Measurements from ENCODE around the gene PPP1R14D. TPM values are rescaled to one million over a fixed set of nuclear protein-coding genes. Genes with fewer than 3 reads are reported as not detected.

PPP1R14D gene
- total RNA-seq, 4 donors from 2014 or later: 0.68 TPM; not detected in 3

DNA sequence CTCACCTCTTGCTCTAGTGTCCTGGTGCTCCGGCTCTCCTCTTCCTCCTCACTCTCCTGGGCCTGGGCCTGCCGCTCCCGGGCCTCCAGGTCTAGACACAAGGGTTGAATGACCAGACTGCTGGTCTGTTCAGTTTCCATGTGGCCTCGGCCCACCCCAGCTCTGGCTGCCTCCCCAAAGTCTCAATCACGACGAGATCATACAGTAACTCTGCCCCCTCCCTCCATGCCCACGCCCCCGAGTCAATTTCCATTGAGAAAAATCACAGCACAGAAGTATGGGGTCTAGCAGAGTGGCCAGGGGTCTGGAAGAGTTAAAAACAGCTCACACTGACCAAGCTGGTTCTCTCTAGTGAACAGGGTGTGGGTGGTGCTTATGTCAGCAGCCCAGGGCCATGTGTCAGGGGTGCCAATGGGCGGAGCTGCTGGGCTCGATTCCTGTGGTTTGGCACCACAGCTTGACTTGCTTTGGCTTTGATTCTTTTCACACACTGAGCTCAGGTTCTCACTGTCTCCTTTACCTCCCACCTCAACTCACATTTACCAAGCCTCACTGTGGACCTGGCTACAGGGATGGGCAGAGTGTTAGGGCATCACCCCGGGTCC lies 51.9 kb downstream of the PPP1R14D start:
- peaks cover 13 to 88% (median 26%) of the 10 kb centered on the region in 3 donors for H3K36me3 ChIP-seq
- intact Hi-C loops (cut with DNase I): no loop called here
- peaks cover 5 to 40% (median 21%) of the 10 kb centered on the region in 3 donors for H3K4me1 ChIP-seq
- H3K27me3 ChIP-seq: no peaks in the 10 kb centered on the region
- TF ChIP-seq POLR2A (IDR thresholded peaks at IDR 0.05) (no peak), CTCF (IDR thresholded peaks at IDR 0.05) (peak in 1 of 6 experiments; percentile 11)
- H3K4me3 ChIP-seq: peak overlapping the region in 3 of 4 donors; percentile 22 to 34 (median 26)
- H3K9me3 ChIP-seq: no peaks in the 10 kb centered on the region
- 16 to 53% methylated on average over 3 to 10 of the region's 11 CpGs for WGBS, 2 donors
- peak overlapping the region; percentile 67 to 88 (median 77) for H3K27ac ChIP-seq
- DNase-seq: no peak

DNA sequence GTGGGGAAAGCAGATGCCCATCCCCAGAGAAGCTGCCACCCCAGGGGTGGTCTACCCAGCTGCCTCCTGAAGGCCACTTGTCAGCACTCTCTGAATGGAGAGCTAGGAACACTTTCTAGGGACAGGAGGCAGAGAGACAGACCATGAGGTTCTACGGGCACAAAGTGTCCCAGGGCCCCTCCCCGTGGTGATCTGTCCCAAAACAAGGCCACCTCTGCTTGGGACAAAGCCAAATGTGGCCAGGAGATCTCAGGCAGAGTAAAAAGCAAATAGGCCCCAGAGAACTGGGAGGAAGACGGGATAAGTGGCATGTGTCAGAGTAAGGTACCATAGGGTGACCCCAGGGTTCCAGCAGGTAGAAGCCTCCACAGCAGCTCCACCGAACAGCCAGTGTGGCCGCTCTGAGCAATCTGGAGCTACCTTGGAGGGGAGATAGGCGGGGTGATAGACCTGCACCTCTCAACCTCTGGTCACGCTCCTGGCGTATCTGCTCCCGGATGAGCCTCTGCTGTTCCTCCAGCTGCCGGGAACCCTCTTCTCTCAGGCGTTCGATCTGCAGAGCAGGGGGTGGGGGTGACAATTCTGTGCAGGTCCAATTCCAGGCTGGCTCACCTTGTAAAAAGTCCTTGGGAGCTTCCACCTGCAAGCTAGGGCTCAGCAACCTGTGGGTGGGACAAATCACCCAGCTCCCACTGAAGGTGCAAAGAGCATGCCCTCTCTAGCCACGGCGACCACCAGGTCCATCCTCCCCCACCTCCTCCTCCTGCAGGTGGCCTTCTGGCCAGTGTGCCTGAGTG lies 52.6 kb downstream of the PPP1R14D start:
- TF ChIP-seq POLR2A (IDR thresholded peaks at IDR 0.05): no peak
- no peak for TF ChIP-seq CTCF (IDR thresholded peaks at IDR 0.05)
- no peak for DNase-seq
- Histone ChIP-seq H3K36me3 (peaks cover 13 to 95% (median 26%) of the 10 kb centered on the region in 3 donors), H3K27me3 (no peaks in the 10 kb centered on the region), H3K27ac (peak overlapping the region; percentile 67 to 88 (median 77)), H3K4me1 (peaks cover 5 to 47% (median 21%) of the 10 kb centered on the region in 3 donors), H3K9me3 (no peaks in the 10 kb centered on the region), H3K4me3 (peak overlapping the region in 3 of 4 donors; percentile 22 to 34 (median 26))
- WGBS, 2 donors: 89 to 90% methylated on average over 6 to 10 of the region's 14 CpGs
- intact Hi-C loops (cut with DNase I): no loop called here

GRCh38 chr15:40775007-40775406 lies 53.5 kb downstream of the PPP1R14D start:
- peak overlapping the region in 1 of 4 donors; percentile 88 for H3K27ac ChIP-seq
- H3K9me3 ChIP-seq: no peaks in the 10 kb centered on the region
- H3K27me3 ChIP-seq: no peaks in the 10 kb centered on the region
- intact Hi-C loops (cut with DNase I): no loop called here
- TF ChIP-seq POLR2A (IDR thresholded peaks at IDR 0.05) (no peak), CTCF (IDR thresholded peaks at IDR 0.05) (no peak)
- 89 to 97% methylated on average over 4 to 5 of the region's 10 CpGs for WGBS, 2 donors
- peaks cover 13 to 91% (median 26%) of the 10 kb centered on the region in 3 donors for H3K36me3 ChIP-seq
- DNase-seq: no peak
- no peak overlapping the region for H3K4me3 ChIP-seq
- H3K4me1 ChIP-seq: peaks cover 14 to 57% (median 24%) of the 10 kb centered on the region in 3 donors

DNA sequence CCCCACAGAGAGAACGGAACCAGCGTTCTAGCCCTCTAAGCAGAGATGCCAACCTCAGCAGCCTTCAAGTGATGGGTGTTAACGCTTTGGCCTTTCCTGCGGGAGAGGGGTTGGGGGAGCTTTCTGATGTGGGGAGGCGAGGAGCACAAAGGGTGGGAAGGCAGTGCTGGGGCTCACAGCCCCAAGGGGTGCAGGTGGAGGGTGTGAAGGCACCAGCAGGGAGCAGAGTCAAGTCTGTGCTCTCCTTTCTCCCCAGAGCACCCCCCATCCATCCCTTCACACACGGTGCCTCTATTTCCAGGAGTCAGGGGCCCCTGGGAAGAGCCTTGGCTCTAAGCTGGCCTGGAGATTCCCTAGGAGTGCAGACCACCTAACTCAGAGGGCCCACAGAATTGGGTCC lies 54.6 kb downstream of the PPP1R14D start:
- H3K27ac ChIP-seq: no peak overlapping the region
- TF ChIP-seq CTCF (IDR thresholded peaks at IDR 0.05) (no peak), POLR2A (IDR thresholded peaks at IDR 0.05) (no peak)
- 100% methylated on average over 2 of the region's 6 CpGs; no CpG with 5 or more reads in 1 of the 2 donors for WGBS, 2 donors
- intact Hi-C loops (cut with DNase I): no loop called here
- H3K9me3 ChIP-seq: no peaks in the 10 kb centered on the region
- H3K4me3 ChIP-seq: no peak overlapping the region
- DNase-seq: no peak
- H3K36me3 ChIP-seq: peaks cover 10 to 80% (median 26%) of the 10 kb centered on the region in 3 donors
- H3K4me1 ChIP-seq: peaks cover 25 to 68% (median 32%) of the 10 kb centered on the region in 3 donors
- H3K27me3 ChIP-seq: no peaks in the 10 kb centered on the region

DNA sequence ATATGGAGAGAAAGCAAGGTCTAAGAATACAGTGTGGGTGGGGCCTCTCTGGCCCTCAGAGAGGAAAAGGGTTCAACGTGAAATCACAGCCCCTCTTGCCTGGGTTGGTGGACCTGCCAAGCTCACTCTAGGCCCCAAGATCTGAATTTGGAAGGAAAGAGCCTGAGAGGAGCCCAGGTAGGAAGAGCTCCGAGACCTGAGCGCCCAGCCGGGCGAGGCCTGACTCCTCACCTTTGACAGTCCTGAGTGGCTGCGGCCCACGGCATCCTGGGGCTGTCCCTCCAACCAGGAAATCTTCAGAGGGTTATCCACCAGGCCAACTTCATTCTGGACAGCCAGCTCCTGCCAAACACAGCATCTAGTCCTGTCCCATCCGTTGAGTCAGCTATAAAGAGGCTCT lies 55.0 kb downstream of the PPP1R14D start:
- no peak for DNase-seq

More for the DNA sequence above, 55.0 kb downstream of the PPP1R14D start:
- TF ChIP-seq CTCF (IDR thresholded peaks at IDR 0.05): no peak
- TF ChIP-seq POLR2A (IDR thresholded peaks at IDR 0.05): no peak
- peak overlapping the region in 1 of 4 donors; percentile 14 for H3K27ac ChIP-seq
- H3K27me3 ChIP-seq: no peaks in the 10 kb centered on the region
- H3K9me3 ChIP-seq: no peaks in the 10 kb centered on the region
- H3K36me3 ChIP-seq: peaks cover 9 to 76% (median 26%) of the 10 kb centered on the region in 3 donors
- H3K4me3 ChIP-seq: no peak overlapping the region
- H3K4me1 ChIP-seq: peaks cover 29 to 72% (median 36%) of the 10 kb centered on the region in 3 donors
- 94 to 98% methylated on average over 5 to 8 of the region's 8 CpGs for WGBS, 2 donors
- intact Hi-C loops (cut with DNase I): no loop called here
